HG02981 (cell line): ENCODE measurements around the gene ARSB.

Experiments
- ATAC-seq: cut with Tn5 transposase; IDR thresholded peaks from one replicate; pipeline ENCODE4 v1.9.1; 2021; ENCODE audit warnings: mild to moderate bottlenecking, moderate library complexity; ENCODE audit not compliant: unreplicated experiment

ARSB gene

DNA sequence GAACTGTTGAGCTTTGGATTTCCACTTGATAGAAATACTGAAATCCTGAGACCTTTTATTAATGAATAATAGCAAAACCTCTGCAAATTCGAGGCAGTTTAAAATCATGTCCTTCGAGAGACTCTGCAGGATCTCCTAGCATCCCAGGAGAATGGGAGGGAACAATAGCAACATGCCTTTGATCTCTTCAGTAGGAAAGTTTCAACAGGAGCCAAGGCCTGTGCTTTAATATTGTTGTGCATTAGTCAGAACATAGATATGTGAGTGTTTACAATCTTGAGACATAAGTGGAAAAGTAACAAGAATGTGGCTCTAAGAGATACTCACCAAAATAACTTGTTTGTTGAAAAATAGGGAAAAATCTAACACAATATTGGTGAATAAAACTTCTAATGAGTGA is 253.2 kb downstream of the ARSB start:
- ATAC-seq, result no peak

DNA sequence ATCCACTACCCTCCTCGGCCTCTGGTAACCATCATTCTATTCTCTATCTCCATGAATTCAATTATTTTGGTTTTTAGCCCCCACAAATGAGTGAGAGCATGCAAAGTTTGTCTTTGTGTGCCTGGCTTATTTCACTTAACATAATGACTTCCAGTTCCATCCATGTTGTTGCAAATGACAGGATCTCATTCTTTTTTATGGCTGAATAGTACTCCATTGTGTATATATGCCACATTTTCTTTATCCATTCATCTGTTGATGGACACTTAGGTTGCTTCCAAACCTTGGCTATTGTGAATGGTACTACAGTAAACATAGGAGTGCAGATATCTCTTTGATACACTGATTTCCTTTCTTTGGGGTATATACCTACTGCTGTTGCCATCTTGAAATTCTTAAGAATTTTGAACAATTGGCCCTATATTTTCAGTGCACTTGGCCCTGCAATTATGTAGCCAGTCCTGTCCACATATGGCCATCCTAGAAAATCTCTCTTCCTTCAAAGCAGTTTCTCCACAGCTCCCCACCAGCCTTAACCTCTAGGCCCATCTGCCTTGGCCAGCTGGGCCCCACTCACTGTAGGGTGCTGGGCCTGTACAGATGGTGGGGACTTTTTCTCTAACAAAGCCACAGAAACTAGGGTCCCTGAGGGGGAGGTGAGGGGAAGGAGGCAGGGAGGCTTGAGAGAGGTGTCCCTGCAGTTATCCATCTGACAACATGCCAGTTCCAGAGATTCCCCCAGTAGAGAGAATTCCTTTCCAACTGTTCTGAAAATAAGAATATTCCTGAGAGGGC is 254.6 kb downstream of the ARSB start:
- no peak for ATAC-seq

DNA sequence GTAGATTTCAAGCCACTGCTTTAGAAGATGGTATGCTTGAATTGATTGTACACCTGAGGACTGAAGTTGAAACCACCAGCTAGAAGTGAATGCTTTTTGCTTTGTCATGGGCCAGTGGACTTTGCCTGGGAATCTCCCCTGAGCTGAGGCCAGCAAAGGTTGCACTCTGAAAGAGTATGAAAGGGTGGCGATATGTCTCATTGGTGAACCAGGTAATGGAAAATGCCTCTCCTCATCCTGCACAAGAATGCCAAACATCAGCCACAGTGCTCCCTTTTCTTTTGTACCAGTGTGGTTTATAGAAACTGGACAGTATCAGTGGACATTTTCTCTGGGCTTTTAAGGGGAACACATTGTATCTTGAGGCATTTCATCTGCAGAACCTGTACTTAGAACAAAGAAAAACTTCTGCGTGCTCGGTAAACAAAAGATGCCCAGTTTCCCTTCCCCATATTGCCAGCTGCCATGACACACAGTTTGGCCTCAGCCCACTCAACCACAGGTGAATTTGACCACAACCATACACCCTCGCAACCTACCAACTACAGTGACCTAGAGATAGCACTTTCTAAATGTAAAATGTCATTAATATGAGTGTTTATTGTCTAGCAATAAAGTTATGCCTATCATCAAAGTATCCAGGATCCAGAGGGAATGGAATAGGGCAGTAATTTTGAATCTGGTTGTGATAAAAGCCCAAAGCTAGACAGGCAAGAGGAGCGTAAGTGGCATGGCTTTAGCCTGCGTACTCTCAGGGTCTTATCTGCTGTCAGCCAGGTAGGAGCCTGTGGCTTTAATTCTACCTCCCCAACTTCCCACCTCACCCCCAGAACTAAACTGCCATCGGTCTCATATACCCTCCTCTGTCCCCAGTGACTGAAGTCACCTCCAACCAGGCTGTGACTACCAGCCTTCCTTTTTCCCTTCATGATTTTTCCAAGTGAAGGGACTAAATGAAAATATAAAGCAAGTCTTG is 257.0 kb downstream of the ARSB start:
- ATAC-seq, result peak; percentile 87
